GM12892 (cell line): Measurements from ENCODE around the gene TAF5.

Source experiments
- POLR2A ChIP-seq: IDR thresholded peaks from 2 replicates; pipeline ENCODE4 v1.6.1; 2011; ENCODE audit warnings: low read depth, low read length, control low read depth
- POLR2AphosphoS5 ChIP-seq: IDR thresholded peaks from 2 replicates; pipeline ENCODE4 v1.6.1; 2011; ENCODE audit warnings: low read depth, low read length, control low read depth
- TAF1 ChIP-seq: IDR thresholded peaks from 2 replicates; pipeline ENCODE4 v1.6.1; 2011; ENCODE audit warnings: low read depth, mild to moderate bottlenecking, control low read depth, low read length, borderline replicate concordance

DNA sequence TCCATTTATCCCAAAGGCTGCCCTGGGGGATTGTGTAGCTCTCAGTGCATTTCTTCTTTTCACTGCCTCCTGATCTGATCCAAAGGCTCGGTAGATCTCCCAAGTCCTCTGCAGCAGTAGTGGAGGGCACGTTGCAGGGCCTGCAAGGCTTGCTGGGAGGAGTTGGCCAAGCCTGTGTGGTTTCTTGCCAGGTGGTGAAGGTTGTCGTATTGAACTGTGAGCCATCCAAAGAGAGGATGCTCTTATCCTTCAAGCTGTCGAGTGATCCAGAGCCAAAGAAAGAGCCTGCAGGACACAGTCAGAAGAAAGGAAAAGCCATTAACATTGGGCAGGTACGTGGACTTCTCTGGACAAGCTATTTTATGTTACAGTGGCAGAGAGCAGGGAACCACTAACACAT is 49.8 kb downstream of the TAF5 start:
- TF ChIP-seq POLR2A (no peak), POLR2AphosphoS5 (no peak), TAF1 (no peak)
